Fibroblast of the aortic adventitia (primary cell): ENCODE measurements around the gene ING4. TPM values are rescaled to one million over a fixed set of nuclear protein-coding genes. Genes with fewer than 3 reads are reported as not detected.

ENCODE experiments used
- DNase-seq: peaks from one replicate; pipeline ENCODE4 v3.0.0-alpha.2; 2010; ENCODE audit warnings: low read depth
- H3K4me3 ChIP-seq: 2 replicates; pipeline ENCODE4 v1.5.1; 2011; ENCODE audit warnings: low read depth, mild to moderate bottlenecking, control low read depth, low read length, moderate library complexity
- CTCF ChIP-seq: IDR thresholded peaks from 2 replicates; pipeline ENCODE4 v1.5.1; 2011; ENCODE audit warnings: mild to moderate bottlenecking, low read length, control low read depth, inconsistent platforms; ENCODE audit not compliant: insufficient read depth
- total RNA-seq: library from RNA; depleted of rRNA; stranded (reverse); fragments of >200 nt; gene quantifications from 2 replicates; pipeline ENCODE4 v1.2.3, GENCODE V29; 2012; ENCODE audit warnings: low replicate concordance

The ING4 gene
- total RNA-seq, 1 donor = 34.1 TPM

DNA sequence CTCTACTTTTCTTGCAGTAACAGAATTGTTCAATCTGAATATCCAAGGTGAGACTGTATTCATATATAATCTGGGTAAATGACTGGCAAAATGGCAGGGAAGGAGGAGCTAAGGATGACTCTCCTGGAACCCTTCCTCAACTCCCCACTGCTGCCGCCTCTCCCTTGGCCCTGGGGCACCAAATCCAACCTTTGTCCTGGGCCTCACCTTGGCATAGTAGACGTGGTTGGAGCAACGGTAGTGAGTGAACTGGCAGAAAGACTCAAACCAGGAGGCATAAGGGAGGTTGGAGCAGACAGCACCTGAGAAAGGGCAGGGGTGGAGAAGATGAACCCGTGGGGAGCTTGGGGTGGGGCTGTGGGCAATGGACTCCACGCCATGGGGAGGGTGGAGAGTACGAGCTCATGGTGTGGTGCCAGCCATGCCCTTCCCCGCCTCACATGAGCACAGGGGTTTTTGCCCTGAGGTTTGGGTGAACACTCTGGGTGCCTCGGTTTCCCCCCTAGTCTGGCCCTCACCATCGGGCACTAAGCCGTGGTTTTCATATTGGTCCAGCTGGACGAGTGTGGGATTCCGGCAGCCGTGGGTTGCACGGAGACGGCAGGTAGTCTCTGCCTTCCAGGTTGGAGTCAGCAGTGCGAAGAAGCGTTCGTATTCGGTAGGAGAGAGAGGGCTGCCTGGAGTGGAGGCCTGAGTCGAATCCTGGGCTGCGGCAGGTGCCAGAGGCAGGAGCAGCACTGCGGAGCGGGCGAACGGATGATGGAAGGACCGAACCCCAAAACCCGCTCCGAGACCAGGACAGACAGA is 16.4 kb downstream of the ING4 start:
- DNase-seq = no peak
- H3K4me3 ChIP-seq = peak overlapping the region; percentile 51
- no peak for TF ChIP-seq CTCF

DNA sequence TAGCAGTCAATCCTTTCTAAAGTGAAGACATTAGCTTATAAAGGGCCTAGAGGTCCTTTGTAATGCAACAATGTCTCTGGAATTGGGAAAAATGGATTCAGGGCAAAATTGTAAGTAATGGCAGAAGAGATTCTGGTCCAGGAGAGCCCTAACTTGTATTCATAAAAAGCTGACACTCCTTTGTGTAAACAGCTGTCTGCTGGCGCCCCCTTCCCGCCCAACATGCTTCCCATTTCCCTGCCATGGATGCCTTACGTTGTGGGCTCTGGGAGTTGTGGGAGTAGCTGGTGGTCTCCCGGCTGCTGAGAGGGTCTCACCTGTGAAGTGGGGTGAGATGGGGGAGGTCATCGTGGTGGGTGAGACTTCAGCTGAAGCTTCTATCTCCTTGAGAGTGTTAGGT is 18.0 kb downstream of the ING4 start:
- no peak overlapping the region for H3K4me3 ChIP-seq
- peak; percentile 13 for DNase-seq
- TF ChIP-seq CTCF = peak; percentile 23

DNA sequence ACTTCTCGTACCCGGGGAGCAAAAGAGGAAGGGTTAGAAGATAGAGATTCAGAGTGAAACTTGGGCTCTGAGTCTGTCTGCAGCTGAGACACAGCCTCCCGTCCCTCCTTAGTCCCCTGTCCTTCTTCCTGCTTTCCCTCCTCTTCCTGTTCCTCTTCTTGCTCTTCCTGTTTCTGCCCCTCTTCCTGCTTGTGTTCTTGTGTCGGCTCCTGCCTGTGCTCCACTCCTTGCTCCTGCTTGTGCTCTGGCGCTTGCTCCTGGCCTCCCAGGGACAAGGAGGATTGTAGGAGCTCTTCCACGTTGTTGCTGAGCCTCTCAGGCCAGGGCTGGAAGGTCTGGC is 18.7 kb downstream of the ING4 start:
- no peak for TF ChIP-seq CTCF
- DNase-seq = no peak
- H3K4me3 ChIP-seq = no peak overlapping the region

DNA sequence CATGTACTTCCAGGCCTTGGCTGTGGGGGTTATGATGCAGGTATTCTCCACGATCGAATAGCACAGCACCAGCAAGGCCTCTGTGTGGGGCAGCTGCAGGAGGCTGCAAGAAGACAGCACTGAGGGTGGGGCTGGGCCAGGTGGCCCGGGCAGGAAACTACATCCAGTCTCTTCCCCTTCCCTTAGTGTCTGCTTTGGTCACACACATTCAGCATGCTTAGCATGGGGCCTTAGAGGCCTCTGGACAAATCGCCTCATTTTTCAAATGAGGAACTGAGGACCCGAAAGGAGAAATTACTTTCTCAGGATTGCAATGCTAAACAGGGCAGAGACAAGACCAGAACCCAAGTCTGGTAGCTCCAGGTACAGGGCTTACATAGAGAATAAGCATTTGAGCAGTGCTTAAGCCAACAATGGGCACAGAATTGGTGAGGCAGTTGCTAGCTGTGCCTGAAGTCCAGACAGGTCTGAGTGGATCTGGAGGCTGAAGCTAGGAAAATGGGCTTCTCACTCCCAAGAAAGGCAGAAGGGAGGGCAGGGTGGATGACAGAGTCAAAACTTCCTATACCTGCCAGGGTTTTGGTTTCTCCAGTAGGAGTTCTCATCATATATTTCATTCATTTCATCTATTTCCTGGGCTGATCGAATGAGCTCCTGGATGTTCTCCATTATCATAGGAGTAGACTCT is 19.2 kb downstream of the ING4 start:
- no peak for DNase-seq
- no peak overlapping the region for H3K4me3 ChIP-seq
- TF ChIP-seq CTCF = no peak

- DNase-seq = no peak
- TF ChIP-seq CTCF = no peak
- no peak overlapping the region for H3K4me3 ChIP-seq
Measured at GRCh38 chr12:6641131-6641530, 21.8 kb downstream of the ING4 start.

- no peak overlapping the region for H3K4me3 ChIP-seq
- TF ChIP-seq CTCF = no peak
- DNase-seq = no peak
Measured at GRCh38 chr12:6640497-6640896, 22.4 kb downstream of the ING4 start.
